Testis (tissue), 2 donors: ENCODE measurements around the gene ST8SIA5.

ENCODE experiments used
- POLR2A ChIP-seq: fragments of 450-650 bp; IDR thresholded peaks from one replicate; pipeline ENCODE4 v1.6.1; 2017; ENCODE audit warnings: antibody characterized with exemption, mild to moderate bottlenecking, moderate library complexity
- TF ChIP-seq, protein P1 (sequence below), 3 experiments: fragments of 450-650 bp in 2 of 3; fragments of 200-600 bp in 1 of 3; sonication (generic) in 1 of 3; IDR thresholded peaks; one replicate each; pipeline ENCODE4 v1.5.1; 2016 to 2019; ENCODE audit warnings: antibody characterized with exemption in 3 of 3, mild to moderate bottlenecking in 2 of 3, moderate library complexity in 1 of 3

DNA sequence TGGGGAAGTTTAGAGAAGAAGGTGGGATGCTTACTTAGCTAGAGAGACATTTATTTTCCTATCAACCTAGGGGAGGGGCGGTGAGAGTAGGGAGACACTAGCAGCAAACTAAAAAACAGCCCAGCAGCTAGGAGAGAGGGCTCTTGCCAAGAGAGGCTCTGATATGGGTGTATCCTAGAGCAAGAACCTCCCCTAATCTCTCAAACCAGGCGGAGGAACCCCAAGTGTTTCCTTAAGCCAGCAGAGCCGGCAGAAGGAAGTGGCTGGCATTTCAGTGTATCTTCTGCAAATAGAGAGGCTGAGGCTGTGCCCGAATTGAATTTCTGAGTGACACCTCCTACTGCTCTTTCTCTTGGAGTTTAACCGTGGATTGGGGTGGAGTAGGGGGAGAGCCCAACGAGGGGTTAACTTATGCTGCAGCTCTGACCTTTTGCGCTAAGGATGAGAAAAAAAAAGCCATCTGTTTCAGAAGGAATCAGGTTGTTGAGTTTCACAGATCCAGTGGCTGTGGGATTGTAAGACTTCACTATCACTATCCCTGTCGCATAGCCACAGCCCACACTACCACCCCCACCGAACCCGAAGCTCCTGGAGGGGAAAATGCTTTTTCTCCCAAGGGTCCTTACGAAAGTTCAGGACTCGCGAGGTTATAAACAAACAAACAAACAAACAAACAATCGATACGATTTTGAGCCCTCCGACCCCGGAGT lies 1.4 kb downstream of the ST8SIA5 start:
- TF ChIP-seq, protein P1, sequence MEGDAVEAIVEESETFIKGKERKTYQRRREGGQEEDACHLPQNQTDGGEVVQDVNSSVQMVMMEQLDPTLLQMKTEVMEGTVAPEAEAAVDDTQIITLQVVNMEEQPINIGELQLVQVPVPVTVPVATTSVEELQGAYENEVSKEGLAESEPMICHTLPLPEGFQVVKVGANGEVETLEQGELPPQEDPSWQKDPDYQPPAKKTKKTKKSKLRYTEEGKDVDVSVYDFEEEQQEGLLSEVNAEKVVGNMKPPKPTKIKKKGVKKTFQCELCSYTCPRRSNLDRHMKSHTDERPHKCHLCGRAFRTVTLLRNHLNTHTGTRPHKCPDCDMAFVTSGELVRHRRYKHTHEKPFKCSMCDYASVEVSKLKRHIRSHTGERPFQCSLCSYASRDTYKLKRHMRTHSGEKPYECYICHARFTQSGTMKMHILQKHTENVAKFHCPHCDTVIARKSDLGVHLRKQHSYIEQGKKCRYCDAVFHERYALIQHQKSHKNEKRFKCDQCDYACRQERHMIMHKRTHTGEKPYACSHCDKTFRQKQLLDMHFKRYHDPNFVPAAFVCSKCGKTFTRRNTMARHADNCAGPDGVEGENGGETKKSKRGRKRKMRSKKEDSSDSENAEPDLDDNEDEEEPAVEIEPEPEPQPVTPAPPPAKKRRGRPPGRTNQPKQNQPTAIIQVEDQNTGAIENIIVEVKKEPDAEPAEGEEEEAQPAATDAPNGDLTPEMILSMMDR (IDR thresholded peaks at IDR 0.05): no peak
- TF ChIP-seq POLR2A: no peak
